HUES6 (cell line): Measurements from ENCODE around the gene PARD3B.

Experiments
- H3K27ac ChIP-seq: 2 replicates; pipeline ENCODE4 v1.7.0; 2013; ENCODE audit warnings: low read depth, mild to moderate bottlenecking, low read length, inconsistent platforms
- H3K27me3 ChIP-seq: 2 replicates; pipeline ENCODE4 v1.6.1; 2013; ENCODE audit warnings: low read length; ENCODE audit not compliant: control insufficient read depth, insufficient read depth
- H3K36me3 ChIP-seq: 2 replicates; pipeline ENCODE4 v1.6.1; 2013; ENCODE audit warnings: low read length; ENCODE audit not compliant: control insufficient read depth, insufficient read depth
- H3K4me1 ChIP-seq: 2 replicates; pipeline ENCODE4 v1.6.1; 2013; ENCODE audit warnings: low read length; ENCODE audit not compliant: control insufficient read depth, insufficient read depth
- H3K4me3 ChIP-seq: 2 replicates; pipeline ENCODE4 v1.5.1; 2013; ENCODE audit warnings: low read depth, low read length
- H3K9ac ChIP-seq: one replicate; pipeline ENCODE4 v1.6.1; 2013; ENCODE audit warnings: mild to moderate bottlenecking, low read length
- H3K9me3 ChIP-seq: 2 replicates; pipeline ENCODE4 v1.6.1; 2013; ENCODE audit warnings: low read depth, low read length; ENCODE audit not compliant: control insufficient read depth, insufficient read depth

PARD3B gene

DNA sequence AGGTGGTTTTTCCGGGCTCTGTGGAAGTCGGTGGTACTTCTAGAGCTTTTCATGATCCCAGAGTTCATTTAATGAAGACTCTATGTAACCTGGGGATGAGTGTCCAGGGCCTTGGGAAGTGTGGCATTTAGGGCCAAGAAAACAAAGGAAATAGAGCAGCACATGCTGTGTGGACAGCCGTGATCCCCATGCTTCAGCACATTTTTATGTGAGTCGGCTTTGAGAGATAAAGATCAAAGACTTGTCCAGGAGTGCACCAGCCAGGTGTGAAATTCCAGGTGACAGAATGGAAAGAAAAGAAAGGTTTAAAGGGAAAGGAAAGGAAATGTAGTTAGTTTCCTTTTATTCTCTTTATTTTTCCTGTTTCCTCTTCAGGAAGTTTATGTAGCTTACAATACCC lies 879.1 kb downstream of the PARD3B start:
- Histone ChIP-seq H3K36me3 (no peaks in the 10 kb centered on the region), H3K27me3 (no peaks in the 10 kb centered on the region), H3K9ac (no peak overlapping the region), H3K27ac (no peak overlapping the region; the same call in 1 of the 2 replicates), H3K4me1 (no peaks in the 10 kb centered on the region; the same call in 1 of the 2 replicates), H3K4me3 (no peak overlapping the region), H3K9me3 (no peaks in the 10 kb centered on the region)

DNA sequence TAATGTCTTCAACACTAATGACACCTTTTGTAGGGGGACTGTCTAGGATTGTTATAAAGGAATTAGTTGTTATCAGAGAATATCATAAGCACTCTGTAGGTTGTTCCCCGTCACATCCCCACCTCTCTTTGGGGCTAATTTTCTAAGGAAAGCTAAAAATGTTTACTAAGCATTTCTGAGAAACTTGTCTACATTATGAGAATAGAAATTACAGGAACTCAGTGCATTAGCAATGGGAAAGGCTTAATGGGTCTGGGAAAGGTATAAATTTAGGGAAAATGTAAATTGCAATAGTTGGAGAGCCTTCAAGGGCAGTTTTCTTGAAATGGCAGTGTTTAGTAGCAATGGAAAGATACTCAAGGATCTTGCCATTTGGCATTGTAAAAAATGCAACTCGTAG lies 879.8 kb downstream of the PARD3B start:
- Histone ChIP-seq H3K9ac (no peak overlapping the region), H3K27me3 (no peaks in the 10 kb centered on the region), H3K27ac (no peak overlapping the region), H3K4me1 (no peaks in the 10 kb centered on the region; the same call in 1 of the 2 replicates), H3K4me3 (no peak overlapping the region), H3K36me3 (no peaks in the 10 kb centered on the region), H3K9me3 (no peaks in the 10 kb centered on the region)

DNA sequence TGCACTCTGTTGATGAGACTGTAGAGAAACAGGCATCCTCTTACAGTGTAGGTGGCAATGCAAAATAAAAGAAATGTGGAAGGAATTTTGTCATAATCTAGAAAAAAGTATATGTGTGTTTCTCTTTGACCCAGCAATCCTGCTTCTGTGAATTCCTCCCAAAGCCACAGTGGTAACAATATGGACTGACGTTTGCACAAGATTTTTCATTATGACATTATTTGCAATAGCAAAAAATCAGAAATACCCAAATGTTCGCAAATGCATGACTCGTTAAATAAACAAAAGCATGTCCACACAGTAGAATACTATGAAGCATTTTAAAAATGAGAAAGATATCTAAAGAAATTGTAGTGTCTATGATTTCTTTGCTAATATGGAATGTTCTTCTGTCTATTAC lies 881.8 kb downstream of the PARD3B start:
- H3K27ac ChIP-seq = no peak overlapping the region
- no peaks in the 10 kb centered on the region for H3K36me3 ChIP-seq
- H3K4me1 ChIP-seq = no peaks in the 10 kb centered on the region; the same call in 1 of the 2 replicates
- H3K9ac ChIP-seq = no peak overlapping the region
- H3K9me3 ChIP-seq = no peaks in the 10 kb centered on the region
- H3K4me3 ChIP-seq = no peak overlapping the region
- no peaks in the 10 kb centered on the region for H3K27me3 ChIP-seq

DNA sequence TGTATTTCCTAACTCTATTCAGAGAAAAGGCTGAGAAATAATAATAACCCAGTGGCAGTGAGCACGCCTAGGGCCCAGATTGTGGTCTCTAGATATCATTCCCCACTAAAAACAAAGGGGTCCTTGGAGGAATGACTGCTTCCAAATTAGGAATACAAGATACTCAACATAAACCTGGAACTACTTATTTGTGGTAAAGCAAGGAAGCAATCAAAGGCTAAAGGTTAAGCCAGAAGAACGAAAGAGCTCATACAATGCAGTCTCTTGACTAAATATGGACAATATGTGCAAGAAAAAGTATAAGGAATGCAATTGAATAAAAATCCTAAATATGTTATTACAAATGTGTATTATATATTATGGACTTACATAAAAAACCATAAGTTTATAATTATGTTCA lies 883.5 kb downstream of the PARD3B start:
- no peaks in the 10 kb centered on the region; the same call in 1 of the 2 replicates for H3K4me1 ChIP-seq
- H3K9me3 ChIP-seq = no peaks in the 10 kb centered on the region

DNA sequence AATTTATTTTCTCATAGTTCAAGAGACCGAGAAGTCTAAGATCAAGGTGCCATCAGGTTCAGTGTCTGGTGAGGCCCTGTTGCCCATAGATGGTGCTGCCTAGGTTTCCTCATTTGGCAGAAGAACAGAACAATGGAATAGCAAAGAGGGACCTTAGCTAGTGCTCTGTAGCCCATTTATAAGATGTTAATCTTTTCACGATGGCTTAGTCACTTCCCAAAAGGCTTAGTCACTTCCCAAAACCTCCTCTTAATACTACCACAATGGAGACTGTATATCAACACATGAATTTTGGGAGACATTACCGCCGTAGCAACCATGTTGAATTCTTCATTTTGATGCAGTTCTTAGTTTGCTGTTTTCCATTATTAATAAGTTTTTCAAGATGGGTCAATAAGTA lies 890.7 kb downstream of the PARD3B start:
- Histone ChIP-seq H3K9ac (no peak overlapping the region), H3K4me3 (no peak overlapping the region), H3K4me1 (no peaks in the 10 kb centered on the region), H3K9me3 (no peaks in the 10 kb centered on the region), H3K27ac (no peak overlapping the region), H3K36me3 (no peaks in the 10 kb centered on the region), H3K27me3 (no peaks in the 10 kb centered on the region; the same call in 1 of the 2 replicates)

More for the DNA sequence above, 883.5 kb downstream of the PARD3B start:
- H3K36me3 ChIP-seq = no peaks in the 10 kb centered on the region
- no peak overlapping the region for H3K9ac ChIP-seq
- no peak overlapping the region for H3K4me3 ChIP-seq
- H3K27ac ChIP-seq = no peak overlapping the region
- H3K27me3 ChIP-seq = no peaks in the 10 kb centered on the region

DNA sequence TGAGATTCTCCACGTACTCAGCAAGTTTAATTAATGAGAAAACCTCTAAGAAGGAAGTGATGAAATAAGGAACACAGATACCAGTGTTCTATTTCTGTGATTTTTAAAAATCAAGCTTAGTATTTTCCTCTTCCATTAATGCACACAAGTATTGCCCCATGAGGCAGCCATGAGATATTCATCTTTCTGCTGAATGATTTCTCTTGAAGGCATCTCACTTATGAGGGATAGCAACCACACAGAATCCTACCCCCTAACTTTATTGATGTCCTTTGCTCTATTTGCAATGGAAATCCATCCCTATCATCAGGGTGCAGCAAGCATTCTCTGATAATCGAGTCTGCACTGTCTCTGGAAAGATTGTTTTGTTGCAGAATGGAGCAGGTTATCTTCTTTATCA lies 893.0 kb downstream of the PARD3B start:
- H3K36me3 ChIP-seq = no peaks in the 10 kb centered on the region
- H3K4me3 ChIP-seq = no peak overlapping the region
- no peaks in the 10 kb centered on the region for H3K4me1 ChIP-seq
- H3K27me3 ChIP-seq = no peaks in the 10 kb centered on the region; the same call in 1 of the 2 replicates
- no peak overlapping the region for H3K9ac ChIP-seq
- H3K9me3 ChIP-seq = peaks cover 8% of the 10 kb centered on the region; the same call in 1 of the 2 replicates
- H3K27ac ChIP-seq = no peak overlapping the region

DNA sequence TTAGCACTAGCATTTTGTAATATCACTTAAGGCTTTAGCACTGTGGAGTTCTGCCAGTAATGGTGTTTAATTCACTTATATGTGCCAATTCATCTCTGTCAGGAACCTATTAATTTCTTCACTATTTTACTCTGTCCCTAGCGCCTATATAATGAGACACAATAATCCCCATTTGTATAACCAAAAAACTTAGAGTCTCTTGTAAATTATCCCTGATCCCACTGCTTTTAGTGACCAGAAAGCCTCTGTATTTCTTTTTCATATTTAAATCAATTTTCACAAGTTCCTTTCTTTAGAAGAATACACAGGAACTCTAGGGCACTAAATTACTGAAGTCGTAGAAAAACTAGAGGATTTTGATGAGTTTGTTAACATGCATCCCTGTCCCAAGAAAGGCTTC lies 894.3 kb downstream of the PARD3B start:
- no peak overlapping the region for H3K4me3 ChIP-seq
- H3K4me1 ChIP-seq = no peaks in the 10 kb centered on the region
- no peak overlapping the region for H3K27ac ChIP-seq
- H3K27me3 ChIP-seq = no peaks in the 10 kb centered on the region; the same call in 1 of the 2 replicates
- no peak overlapping the region for H3K9ac ChIP-seq
- peaks cover 13% of the 10 kb centered on the region; the same call in 1 of the 2 replicates for H3K9me3 ChIP-seq
- no peaks in the 10 kb centered on the region for H3K36me3 ChIP-seq

DNA sequence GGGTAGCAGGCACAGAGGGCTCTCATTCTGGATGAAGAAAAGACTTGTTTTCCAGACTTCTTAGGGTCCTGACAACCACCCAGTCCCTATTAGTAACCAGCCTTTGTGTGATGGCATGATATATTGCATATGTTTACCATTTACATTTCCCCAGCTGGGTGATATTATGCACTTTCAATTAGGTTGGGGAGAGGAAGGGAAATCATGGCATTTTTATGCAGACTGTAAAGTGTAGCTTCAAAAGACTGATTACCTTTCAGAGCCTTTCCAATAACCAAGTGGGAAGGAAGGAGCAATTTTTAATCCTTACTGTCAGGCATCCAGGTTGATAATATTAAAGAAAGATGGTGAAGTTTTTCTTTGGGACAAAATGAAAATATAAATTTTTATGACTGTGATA lies 896.2 kb downstream of the PARD3B start:
- no peaks in the 10 kb centered on the region for H3K36me3 ChIP-seq
- no peaks in the 10 kb centered on the region for H3K4me1 ChIP-seq
- no peaks in the 10 kb centered on the region; the same call in 1 of the 2 replicates for H3K27me3 ChIP-seq
- no peak overlapping the region for H3K4me3 ChIP-seq
- no peak overlapping the region for H3K9ac ChIP-seq
- H3K27ac ChIP-seq = no peak overlapping the region
- H3K9me3 ChIP-seq = peaks cover 13% of the 10 kb centered on the region; the same call in 1 of the 2 replicates

DNA sequence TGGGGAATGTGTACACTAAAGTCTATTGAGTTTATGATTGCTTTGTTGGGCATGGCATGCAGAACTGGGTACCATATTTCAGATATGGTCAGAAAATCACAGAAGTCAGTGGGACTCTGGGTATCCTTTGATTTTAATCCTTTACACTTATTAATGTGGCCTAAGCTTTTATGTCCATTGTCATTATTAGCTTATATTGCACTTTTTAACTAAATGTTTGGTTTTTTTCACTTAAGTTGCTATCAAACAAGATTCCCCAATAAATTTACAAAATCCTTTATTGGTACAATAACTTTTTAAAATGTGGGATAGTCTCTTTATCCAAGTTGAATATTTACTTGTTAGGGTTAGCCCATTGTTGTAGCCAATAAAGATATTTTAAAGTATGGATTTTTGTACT lies 902.9 kb downstream of the PARD3B start:
- H3K9me3 ChIP-seq = peaks cover 6% of the 10 kb centered on the region; the same call in 1 of the 2 replicates
- H3K27me3 ChIP-seq = no peaks in the 10 kb centered on the region
- H3K9ac ChIP-seq = no peak overlapping the region
- H3K36me3 ChIP-seq = no peaks in the 10 kb centered on the region
- no peak overlapping the region for H3K4me3 ChIP-seq
- no peaks in the 10 kb centered on the region for H3K4me1 ChIP-seq
- no peak overlapping the region for H3K27ac ChIP-seq

DNA sequence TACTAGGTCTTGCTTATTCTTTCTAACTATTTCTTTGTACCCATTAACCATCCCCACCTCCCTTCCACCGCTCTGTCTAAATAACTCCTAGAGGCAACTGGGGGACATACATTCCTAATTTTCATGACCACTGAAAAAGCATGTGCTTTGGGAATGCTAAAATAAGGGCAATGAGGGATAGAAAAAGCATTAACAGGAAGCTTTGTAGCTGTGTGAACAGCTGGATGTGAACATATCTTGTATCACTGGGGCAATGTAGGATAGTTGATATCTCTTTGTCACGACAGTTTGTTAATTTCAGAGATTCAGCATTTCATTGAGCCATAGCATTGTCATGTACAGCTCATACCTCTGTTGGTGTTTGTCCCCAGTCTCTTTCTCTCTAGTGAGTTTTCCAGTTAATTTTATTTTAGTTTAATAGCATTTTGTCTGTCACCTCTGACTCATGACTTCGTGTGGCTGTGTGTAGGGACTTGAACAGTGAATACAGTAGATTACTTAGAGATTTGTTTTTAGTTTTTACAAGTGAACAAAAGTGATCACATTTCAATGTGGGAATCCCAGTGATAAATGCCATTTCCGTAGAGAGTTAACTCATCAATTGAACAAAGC lies 906.7 kb downstream of the PARD3B start:
- Histone ChIP-seq H3K4me1 (no peaks in the 10 kb centered on the region), H3K36me3 (no peaks in the 10 kb centered on the region), H3K9me3 (no peaks in the 10 kb centered on the region), H3K27ac (no peak overlapping the region), H3K27me3 (no peaks in the 10 kb centered on the region), H3K9ac (no peak overlapping the region), H3K4me3 (no peak overlapping the region)

DNA sequence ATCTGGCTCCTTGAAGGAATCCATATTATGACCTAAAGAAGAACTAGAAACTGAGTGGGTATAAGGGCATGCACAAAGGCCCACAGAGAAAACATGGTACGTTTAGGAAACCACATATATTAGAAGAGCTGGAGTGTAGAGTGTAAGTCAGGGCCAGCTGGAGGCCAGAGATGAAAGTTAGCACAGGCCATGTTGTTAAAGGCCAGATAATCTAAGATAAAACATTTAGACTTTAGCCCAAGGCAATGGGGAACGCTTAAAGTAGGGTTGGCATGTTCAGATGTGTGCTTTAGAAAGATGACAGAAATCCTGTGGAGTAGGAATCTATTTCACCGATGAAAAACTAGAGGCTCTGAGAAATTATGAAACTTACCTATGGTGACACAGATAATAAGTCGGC lies 907.9 kb downstream of the PARD3B start:
- no peak overlapping the region for H3K27ac ChIP-seq
- no peaks in the 10 kb centered on the region for H3K36me3 ChIP-seq
- no peaks in the 10 kb centered on the region for H3K9me3 ChIP-seq
- H3K27me3 ChIP-seq = no peaks in the 10 kb centered on the region
- no peak overlapping the region for H3K9ac ChIP-seq
- H3K4me1 ChIP-seq = no peaks in the 10 kb centered on the region
- no peak overlapping the region for H3K4me3 ChIP-seq
